WTC11 (cell line): ENCODE data around the gene LZTR1. TPM values are rescaled to one million over a fixed set of nuclear protein-coding genes. Genes with fewer than 3 reads are reported as not detected.

ENCODE experiments used
- ATAC-seq: fragments of 200-7000 bp; cut with Tn5 transposase; 2 replicates; pipeline ENCODE4 v1.10.0; 2021; ENCODE audit warnings: mild to moderate bottlenecking, moderate library complexity
- CTCF ChIA-PET: fragments of 300-600 bp; sonication (Branson Sonifier 250); formaldehyde crosslinking; loops from one replicate; lab custom pipeline; 2021; ENCODE audit warnings: antibody characterized with exemption; lab: Charles Lee
- POLR2A ChIA-PET: fragments of 350-600 bp; sonication (Branson Sonifier 250); formaldehyde crosslinking; loops from one replicate; lab custom pipeline; 2021; ENCODE audit warnings: antibody characterized with exemption; lab: Charles Lee
- DNase-seq: peaks from one replicate; pipeline ENCODE4 v3.0.0; 2021; ENCODE audit warnings: low spot score
- H3K27ac Mint-ChIP-seq: 2 replicates; pipeline ENCODE4 v1.8.0; 2021; ENCODE audit warnings: mixed read lengths
- H3K27me3 Mint-ChIP-seq: 2 replicates; pipeline ENCODE4 v1.8.0; 2021; ENCODE audit warnings: low read depth, mild to moderate bottlenecking, moderate library complexity, mixed read lengths
- H3K36me3 Mint-ChIP-seq: 2 replicates; pipeline ENCODE4 v1.8.0; 2021; ENCODE audit warnings: mixed read lengths
- H3K4me1 Mint-ChIP-seq: 2 replicates; pipeline ENCODE4 v1.8.0; 2022; ENCODE audit warnings: mixed read lengths
- H3K4me3 Mint-ChIP-seq: 2 replicates; pipeline ENCODE4 v1.8.0; 2021; ENCODE audit warnings: mild to moderate bottlenecking, moderate library complexity, mixed read lengths
- H3K9me3 Mint-ChIP-seq: 2 replicates; pipeline ENCODE4 v1.8.0; 2021; ENCODE audit warnings: mixed read lengths
- ATF2 ChIP-seq: sonication (generic); formaldehyde crosslinking; IDR thresholded peaks from 2 replicates; pipeline ENCODE4 v1.8.1; 2022; ENCODE audit warnings: low read depth, missing genetic modification reagents, borderline replicate concordance
- ATF6 ChIP-seq: sonication (generic); formaldehyde crosslinking; IDR thresholded peaks from 2 replicates; pipeline ENCODE4 v1.8.1; 2023; ENCODE audit warnings: mild to moderate bottlenecking, missing genetic modification reagents
- CREM ChIP-seq: sonication (generic); formaldehyde crosslinking; IDR thresholded peaks from 2 replicates; pipeline ENCODE4 v1.8.1; 2022; ENCODE audit warnings: mild to moderate bottlenecking, missing genetic modification reagents, moderate library complexity
- CTCF ChIP-seq: fragments of 200-600 bp; IDR thresholded peaks from 2 replicates; pipeline ENCODE4 v1.8.0; 2022; ENCODE audit warnings: antibody characterized with exemption
- ELF4 ChIP-seq: sonication (generic); formaldehyde crosslinking; IDR thresholded peaks from 2 replicates; pipeline ENCODE4 v1.8.1; 2022; ENCODE audit warnings: low read depth, mild to moderate bottlenecking, moderate library complexity, missing genetic modification reagents
- ERG ChIP-seq: fragments of 250-450 bp; sonication (Bioruptor Pico); IDR thresholded peaks from 2 replicates; pipeline ENCODE4 v1.8.0; 2021; ENCODE audit warnings: mild to moderate bottlenecking
- ESRRA ChIP-seq: sonication (generic); formaldehyde crosslinking; IDR thresholded peaks from 2 replicates; pipeline ENCODE4 v1.8.1; 2022; ENCODE audit warnings: mild to moderate bottlenecking, missing genetic modification reagents, borderline replicate concordance
- ETV6 ChIP-seq: sonication (generic); formaldehyde crosslinking; IDR thresholded peaks from 2 replicates; pipeline ENCODE4 v1.8.1; 2022; ENCODE audit warnings: mild to moderate bottlenecking, missing genetic modification reagents
- FOXJ3 ChIP-seq: sonication (generic); formaldehyde crosslinking; IDR thresholded peaks from 2 replicates; pipeline ENCODE4 v1.9.0; 2021; ENCODE audit warnings: missing genetic modification reagents, mild to moderate bottlenecking, borderline replicate concordance
- FOXK1 ChIP-seq: sonication (generic); formaldehyde crosslinking; IDR thresholded peaks from 2 replicates; pipeline ENCODE4 v1.8.0; 2022; ENCODE audit warnings: mild to moderate bottlenecking, moderate library complexity, missing genetic modification reagents
- FOXP1 ChIP-seq: sonication (generic); formaldehyde crosslinking; IDR thresholded peaks from 2 replicates; pipeline ENCODE4 v1.8.0; 2022; ENCODE audit warnings: missing genetic modification reagents, mild to moderate bottlenecking, moderate library complexity, borderline replicate concordance
- GTF2I ChIP-seq: fragments of 250-450 bp; sonication (Bioruptor Pico); conservative IDR thresholded peaks from 2 replicates; pipeline ENCODE4 v1.4.0; 2021; ENCODE audit warnings: mild to moderate bottlenecking
- JUN ChIP-seq: sonication (generic); formaldehyde crosslinking; IDR thresholded peaks from 2 replicates; pipeline ENCODE4 v1.8.0; 2023; ENCODE audit warnings: mild to moderate bottlenecking, missing genetic modification reagents
- MLX ChIP-seq: sonication (generic); formaldehyde crosslinking; IDR thresholded peaks from 2 replicates; pipeline ENCODE4 v1.8.1; 2023; ENCODE audit warnings: mild to moderate bottlenecking, missing genetic modification reagents, moderate library complexity
- MXD4 ChIP-seq: fragments of 250-450 bp; sonication (Bioruptor Pico); IDR thresholded peaks from 2 replicates; pipeline ENCODE4 v1.8.0; 2021; ENCODE audit warnings: mild to moderate bottlenecking, moderate library complexity, borderline replicate concordance
- SMAD3 ChIP-seq: sonication (generic); formaldehyde crosslinking; IDR thresholded peaks from 2 replicates; pipeline ENCODE4 v1.8.0; 2022; ENCODE audit warnings: missing genetic modification reagents, mild to moderate bottlenecking, borderline replicate concordance
- SOX15 ChIP-seq: fragments of 250-450 bp; sonication (Bioruptor Pico); IDR thresholded peaks from 2 replicates; pipeline ENCODE4 v1.9.0; 2021; ENCODE audit warnings: mild to moderate bottlenecking
- TCF7 ChIP-seq: sonication (generic); formaldehyde crosslinking; IDR thresholded peaks from 2 replicates; pipeline ENCODE4 v1.8.0; 2022; ENCODE audit warnings: mild to moderate bottlenecking, low read depth, missing genetic modification reagents, moderate library complexity
- TEAD1 ChIP-seq: sonication (generic); formaldehyde crosslinking; IDR thresholded peaks from 2 replicates; pipeline ENCODE4 v1.8.0; 2022; ENCODE audit warnings: mild to moderate bottlenecking, missing genetic modification reagents
- TEAD4 ChIP-seq: sonication (generic); formaldehyde crosslinking; IDR thresholded peaks from 2 replicates; pipeline ENCODE4 v1.8.0; 2022; ENCODE audit warnings: mild to moderate bottlenecking, missing genetic modification reagents
- TP53 ChIP-seq: sonication (generic); formaldehyde crosslinking; IDR thresholded peaks from 2 replicates; pipeline ENCODE4 v1.8.1; 2023; ENCODE audit warnings: mild to moderate bottlenecking, missing genetic modification reagents
- ZMAT4 ChIP-seq: fragments of 250-450 bp; sonication (Bioruptor Pico); IDR thresholded peaks from 2 replicates; pipeline ENCODE4 v1.9.0; 2021; ENCODE audit warnings: mild to moderate bottlenecking
- ZNF232 ChIP-seq: sonication (generic); formaldehyde crosslinking; IDR thresholded peaks from 2 replicates; pipeline ENCODE4 v1.8.0; 2022; ENCODE audit warnings: mild to moderate bottlenecking, missing genetic modification reagents
- ZNF317 ChIP-seq: sonication (generic); formaldehyde crosslinking; IDR thresholded peaks from 2 replicates; pipeline ENCODE4 v1.8.1; 2023; ENCODE audit warnings: low read depth, mild to moderate bottlenecking, moderate library complexity, missing genetic modification reagents, borderline replicate concordance
- ZNF425 ChIP-seq: fragments of 250-450 bp; sonication (Bioruptor Pico); conservative IDR thresholded peaks from 2 replicates; pipeline ENCODE4 v1.9.0; 2021; ENCODE audit warnings: mild to moderate bottlenecking
- total RNA-seq: library from RNA; stranded (reverse); gene quantifications from 3 replicates; pipeline ENCODE4 v1.2.3, GENCODE V29; 2021

Gene LZTR1
- total RNA-seq, 1 experiment from 2014 or later, result 38.3 TPM

GRCh38 chr22:21014202-21014725, 32.2 kb downstream of the LZTR1 start (continued):
- TF ChIP-seq FOXP1 (0 out of 2 replicates have a peak, but pooled peaks have one; percentile 1), FOXK1 (CRISPR knock-in tag) (peak; percentile 41; the same call in 1 of the 2 replicates), TEAD1 (CRISPR knock-in tag) (0 out of 2 replicates have a peak, but pooled peaks have one; percentile 29), JUN (no peak), FOXJ3 (CRISPR knock-in tag) (no peak), CREM (CRISPR knock-in tag) (no peak), ERG (CRISPR knock-in tag) (no peak), ZMAT4 (CRISPR knock-in tag) (no peak), ZNF232 (no peak), SOX15 (CRISPR knock-in tag) (no peak), MXD4 (CRISPR knock-in tag) (no peak)

GRCh38 chr22:21014726-21015465, 32.8 kb downstream of the LZTR1 start, which contains the start of gene P2RX6:
Gene P2RX6, plus strand, starts transcription at chr22:21015165. Its CDS starts 10 bp downstream, at chr22:21015175.
- Mint-ChIP-seq H3K27me3 (peaks cover 23% of the 10 kb centered on the region), H3K36me3 (no peaks in the 10 kb centered on the region), H3K4me3 (peak within 1 kb of the TSS; percentile 85), H3K4me1 (peaks cover 30% of the 10 kb centered on the region), H3K9me3 (peaks cover 3% of the 10 kb centered on the region)
- CTCF ChIA-PET, result interaction anchor here (0.9 to 2.7 kb wide), 6 partner anchors 13 to 129 kb away, joined by 3 to 19 read pairs (median 3); partner anchors contain the start of genes LZTR1 and THAP7
- TF ChIP-seq TCF7 (CRISPR knock-in tag) (no peak), ATF2 (CRISPR knock-in tag) (no peak), ELF4 (no peak), ZNF425 (no peak), ZNF317 (CRISPR knock-in tag) (no peak), ATF6 (CRISPR knock-in tag) (no peak), SMAD3 (no peak), TEAD1 (CRISPR knock-in tag) (no peak), TP53 (CRISPR knock-in tag) (no peak), MLX (no peak), GTF2I (CRISPR knock-in tag) (no peak), CTCF (no peak), TEAD4 (CRISPR knock-in tag) (no peak), ETV6 (CRISPR knock-in tag) (no peak), ESRRA (CRISPR knock-in tag) (no peak), ZNF232 (no peak)
- TF ChIP-seq, all 79 proteins: peak for 0
- H3K27ac Mint-ChIP-seq, result peak within 1 kb of the TSS; percentile 89; the same call in 1 of the 2 replicates
- POLR2A ChIA-PET, result interaction anchor here (1.0 to 1.1 kb wide), 2 partner anchors 13 to 34 kb away, joined by 3 to 4 read pairs; partner anchors contain the start of gene THAP7
- ATAC-seq, result no peak
- DNase-seq, result no peak
